Skeletal muscle satellite cell (primary cell): ENCODE results near the gene LGI1.

Experiments used
- H3K27me3 ChIP-seq: 2 replicates; pipeline ENCODE4 v1.7.0; 2013; ENCODE audit warnings: low read length; ENCODE audit not compliant: control insufficient read depth, insufficient read depth
- H3K36me3 ChIP-seq: 2 replicates; pipeline ENCODE4 v1.7.0; 2013; ENCODE audit warnings: mild to moderate bottlenecking, control low read depth, low read length; ENCODE audit not compliant: insufficient read depth
- H3K4me1 ChIP-seq: 2 replicates; pipeline ENCODE4 v1.7.0; 2013; ENCODE audit warnings: low read length; ENCODE audit not compliant: control insufficient read depth, insufficient read depth
- H3K4me2 ChIP-seq: 2 replicates; pipeline ENCODE4 v1.7.0; 2013; ENCODE audit warnings: mild to moderate bottlenecking, low read length
- H3K4me3 ChIP-seq: 2 replicates; pipeline ENCODE4 v1.7.0; 2013; ENCODE audit warnings: low read length
- H3K9ac ChIP-seq: 2 replicates; pipeline ENCODE4 v1.7.0; 2013; ENCODE audit warnings: mild to moderate bottlenecking, low read depth, low read length, moderate library complexity
- H3K9me3 ChIP-seq: replicated peaks from 2 replicates; pipeline ENCODE4 v1.7.0; 2013; ENCODE audit warnings: mild to moderate bottlenecking, control low read depth, low read length

The LGI1 gene

DNA sequence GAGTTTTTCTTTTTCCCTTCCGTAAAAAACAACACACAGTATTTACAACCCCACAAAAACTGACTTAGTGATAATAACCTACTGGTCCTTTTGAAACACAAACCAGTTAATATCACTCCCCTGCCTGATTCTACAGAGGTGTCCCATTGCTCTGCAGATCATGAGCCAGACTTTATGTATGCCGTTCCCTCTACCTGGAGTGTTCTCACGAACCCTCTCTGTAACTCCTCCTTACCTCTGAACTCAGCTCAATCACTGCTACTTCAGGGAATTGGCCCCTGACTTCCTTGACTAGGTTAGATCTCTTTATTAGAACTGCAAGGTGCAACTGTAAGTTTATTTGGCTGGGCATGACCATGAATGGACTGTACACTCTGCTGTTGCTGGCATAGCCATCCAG lies 1.6 kb upstream of the LGI1 start:
- Histone ChIP-seq H3K9ac (no peak overlapping the region), H3K4me1 (peaks cover 4% of the 10 kb centered on the region), H3K27me3 (peaks cover 65% of the 10 kb centered on the region), H3K36me3 (no peaks in the 10 kb centered on the region), H3K4me3 (no peak overlapping the region), H3K9me3 (no peaks in the 10 kb centered on the region), H3K4me2 (no peak overlapping the region)

DNA sequence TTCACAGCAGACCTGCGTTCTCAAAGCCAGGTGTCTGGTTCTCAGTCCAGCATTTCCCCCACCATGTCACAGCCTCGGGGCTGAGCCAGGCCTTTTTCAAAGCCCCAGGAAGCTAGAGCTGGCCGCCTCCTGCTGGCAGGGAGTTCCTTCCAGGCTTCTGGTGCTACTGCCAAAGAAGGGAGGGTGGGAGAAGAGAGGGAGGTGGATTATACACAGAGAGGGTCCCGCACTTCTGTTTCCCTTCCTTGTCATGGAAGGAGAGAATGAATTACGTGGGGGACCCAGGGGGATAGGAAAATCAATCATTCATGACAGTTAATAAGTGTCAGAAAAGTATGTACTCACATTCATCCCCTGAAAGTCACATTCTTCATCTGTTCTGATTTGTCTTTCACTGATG lies 600 bp upstream of the LGI1 start:
- H3K9me3 ChIP-seq, result no peaks in the 10 kb centered on the region
- no peaks in the 10 kb centered on the region for H3K4me1 ChIP-seq
- H3K27me3 ChIP-seq, result peaks cover 72% of the 10 kb centered on the region
- no peak overlapping the region for H3K9ac ChIP-seq
- no peaks in the 10 kb centered on the region for H3K36me3 ChIP-seq
- H3K4me2 ChIP-seq, result no peak overlapping the region
- no peak overlapping the region for H3K4me3 ChIP-seq

- H3K4me1 ChIP-seq, result no peaks in the 10 kb centered on the region
- H3K9ac ChIP-seq, result no peak overlapping the region
- no peak overlapping the region for H3K4me3 ChIP-seq
- no peaks in the 10 kb centered on the region for H3K36me3 ChIP-seq
- no peak overlapping the region for H3K4me2 ChIP-seq
- H3K9me3 ChIP-seq, result no peaks in the 10 kb centered on the region
- peaks cover 79% of the 10 kb centered on the region for H3K27me3 ChIP-seq
These were observed 761 bp downstream of the LGI1 start for GRCh38 chr10:93758508-93758885.

- no peak overlapping the region for H3K9ac ChIP-seq
- H3K27me3 ChIP-seq, result peaks cover 79% of the 10 kb centered on the region
- no peaks in the 10 kb centered on the region for H3K4me1 ChIP-seq
- no peak overlapping the region for H3K4me2 ChIP-seq
- H3K36me3 ChIP-seq, result no peaks in the 10 kb centered on the region
- H3K9me3 ChIP-seq, result no peaks in the 10 kb centered on the region
- H3K4me3 ChIP-seq, result no peak overlapping the region
These were observed 1.2 kb downstream of the LGI1 start for GRCh38 chr10:93758891-93759410.

- H3K4me3 ChIP-seq, result no peak overlapping the region
- no peaks in the 10 kb centered on the region for H3K9me3 ChIP-seq
- no peak overlapping the region for H3K4me2 ChIP-seq
- H3K4me1 ChIP-seq, result no peaks in the 10 kb centered on the region
- H3K27me3 ChIP-seq, result peaks cover 86% of the 10 kb centered on the region
- no peaks in the 10 kb centered on the region for H3K36me3 ChIP-seq
- H3K9ac ChIP-seq, result no peak overlapping the region
These were observed 2.8 kb downstream of the LGI1 start for GRCh38 chr10:93760490-93760889.

DNA sequence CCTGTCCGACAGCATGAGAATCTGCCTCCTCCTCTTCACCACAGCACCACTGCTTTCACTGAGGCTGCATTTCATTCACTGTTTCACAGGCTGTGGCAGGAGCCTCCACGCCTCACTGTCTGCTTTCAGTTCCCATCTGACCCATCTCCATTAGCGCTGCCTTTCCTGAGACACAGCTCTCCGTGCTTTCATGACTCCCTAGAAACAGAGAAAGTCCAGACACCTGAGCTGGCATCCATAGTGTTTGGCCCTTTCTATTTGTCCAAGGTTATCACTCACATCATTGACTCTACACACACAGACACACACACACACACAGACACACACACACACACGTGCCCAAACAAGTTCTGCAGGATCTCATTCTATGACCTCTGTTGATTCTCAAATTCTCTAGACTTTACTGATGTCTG lies 5.2 kb downstream of the LGI1 start:
- H3K4me1 ChIP-seq, result no peaks in the 10 kb centered on the region
- H3K27me3 ChIP-seq, result peaks cover 74% of the 10 kb centered on the region
- no peak overlapping the region for H3K4me2 ChIP-seq

GRCh38 chr10:93766918-93767317 lies 9.2 kb downstream of the LGI1 start:
- Histone ChIP-seq H3K36me3 (no peaks in the 10 kb centered on the region), H3K4me3 (no peak overlapping the region), H3K9me3 (no peaks in the 10 kb centered on the region), H3K9ac (no peak overlapping the region), H3K27me3 (peaks cover 65% of the 10 kb centered on the region), H3K4me2 (no peak overlapping the region), H3K4me1 (no peaks in the 10 kb centered on the region)

More for the DNA sequence above, 5.2 kb downstream of the LGI1 start:
- Histone ChIP-seq H3K4me3 (no peak overlapping the region), H3K9me3 (no peaks in the 10 kb centered on the region), H3K36me3 (no peaks in the 10 kb centered on the region), H3K9ac (no peak overlapping the region)

DNA sequence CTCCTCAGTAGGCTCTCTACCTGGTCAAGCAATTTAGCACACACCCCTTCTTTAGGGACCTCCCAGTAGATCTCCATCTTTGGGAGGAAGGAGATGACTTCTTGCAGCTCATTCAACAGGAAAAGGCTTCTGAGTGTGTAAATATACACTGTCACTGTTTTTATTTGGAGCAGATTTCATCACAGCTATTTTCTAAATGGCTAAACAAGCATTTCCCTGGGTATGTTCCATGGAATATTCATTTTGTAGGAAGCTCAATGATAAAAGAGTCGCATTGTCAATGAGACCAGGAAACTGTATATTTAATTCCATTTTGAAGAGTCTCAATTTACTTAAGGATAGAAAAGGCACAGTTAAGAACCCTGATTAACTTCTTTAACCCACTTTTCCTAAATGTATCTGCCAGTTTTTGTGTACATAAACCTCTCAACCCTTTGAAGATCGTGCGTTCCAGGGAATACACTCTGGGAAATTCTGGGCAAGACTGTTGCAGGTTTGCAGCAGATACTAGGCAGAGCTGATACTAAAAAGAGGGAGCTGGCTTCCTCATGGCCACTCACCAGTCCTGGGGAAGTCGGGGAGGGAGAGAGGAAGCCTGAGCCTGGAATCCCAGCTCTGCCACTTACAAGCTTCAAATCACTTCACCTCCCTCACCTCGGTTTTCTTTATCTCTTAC lies 10.1 kb downstream of the LGI1 start:
- H3K27me3 ChIP-seq, result peaks cover 57% of the 10 kb centered on the region
- H3K4me2 ChIP-seq, result no peak overlapping the region
- no peaks in the 10 kb centered on the region for H3K9me3 ChIP-seq
- no peaks in the 10 kb centered on the region for H3K36me3 ChIP-seq
- no peaks in the 10 kb centered on the region for H3K4me1 ChIP-seq
- no peak overlapping the region for H3K9ac ChIP-seq
- no peak overlapping the region for H3K4me3 ChIP-seq

DNA sequence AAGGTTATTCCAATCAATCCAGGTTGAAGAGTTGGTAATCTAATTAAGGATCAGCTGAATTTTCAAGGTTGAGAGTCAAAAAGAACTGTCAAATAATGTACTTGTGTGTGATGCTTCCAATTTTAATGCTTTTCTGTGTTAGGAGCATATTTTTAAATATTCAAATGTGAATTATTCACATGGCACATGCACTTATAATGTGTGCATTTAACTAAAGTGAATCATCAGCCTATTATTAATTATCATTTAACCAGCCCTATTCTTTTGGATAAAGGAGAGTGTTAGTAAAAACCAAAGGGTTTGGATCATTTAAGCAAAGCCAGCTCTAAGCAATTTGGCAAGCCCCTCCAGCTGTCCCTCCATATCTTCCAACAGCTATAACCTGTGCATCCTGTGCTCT lies 11.2 kb downstream of the LGI1 start:
- Histone ChIP-seq H3K9ac (no peak overlapping the region), H3K36me3 (no peaks in the 10 kb centered on the region), H3K4me2 (no peak overlapping the region), H3K4me3 (no peak overlapping the region), H3K27me3 (peaks cover 49% of the 10 kb centered on the region), H3K4me1 (no peaks in the 10 kb centered on the region), H3K9me3 (no peaks in the 10 kb centered on the region)

- Histone ChIP-seq H3K9ac (no peak overlapping the region), H3K27me3 (peaks cover 53% of the 10 kb centered on the region), H3K36me3 (no peaks in the 10 kb centered on the region), H3K4me1 (no peaks in the 10 kb centered on the region), H3K9me3 (no peaks in the 10 kb centered on the region), H3K4me2 (no peak overlapping the region), H3K4me3 (no peak overlapping the region)
These were observed 13.6 kb downstream of the LGI1 start for GRCh38 chr10:93771354-93771753.

DNA sequence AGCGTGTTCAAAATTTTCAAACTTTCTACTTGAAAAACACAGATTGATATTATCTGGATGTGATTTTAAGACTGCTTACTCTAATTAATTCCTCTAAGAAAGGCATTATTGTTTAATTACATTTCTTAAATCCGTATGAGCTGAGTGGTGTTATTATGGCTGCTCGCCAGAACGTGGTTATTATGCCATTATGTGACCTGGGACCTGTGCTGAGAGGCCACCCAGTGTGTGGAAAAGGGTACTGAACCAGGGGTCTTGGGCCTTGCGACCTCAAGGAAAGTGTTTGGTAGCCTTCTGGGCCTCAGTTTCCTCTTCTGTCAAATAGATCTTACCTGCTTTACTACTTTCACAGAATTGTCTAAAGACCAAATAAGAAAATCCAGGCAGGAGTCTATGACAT lies 15.4 kb downstream of the LGI1 start:
- Histone ChIP-seq H3K27me3 (peaks cover 58% of the 10 kb centered on the region), H3K9ac (no peak overlapping the region), H3K4me2 (no peak overlapping the region), H3K4me1 (no peaks in the 10 kb centered on the region), H3K4me3 (no peak overlapping the region), H3K9me3 (no peaks in the 10 kb centered on the region), H3K36me3 (no peaks in the 10 kb centered on the region)

- Histone ChIP-seq H3K4me2 (no peak overlapping the region), H3K9me3 (no peaks in the 10 kb centered on the region), H3K27me3 (peaks cover 60% of the 10 kb centered on the region), H3K4me3 (no peak overlapping the region), H3K4me1 (no peaks in the 10 kb centered on the region), H3K9ac (no peak overlapping the region), H3K36me3 (no peaks in the 10 kb centered on the region)
These were observed 16.0 kb downstream of the LGI1 start for GRCh38 chr10:93773705-93774104.
